ENCODE data around the gene PTPRR.

DNA sequence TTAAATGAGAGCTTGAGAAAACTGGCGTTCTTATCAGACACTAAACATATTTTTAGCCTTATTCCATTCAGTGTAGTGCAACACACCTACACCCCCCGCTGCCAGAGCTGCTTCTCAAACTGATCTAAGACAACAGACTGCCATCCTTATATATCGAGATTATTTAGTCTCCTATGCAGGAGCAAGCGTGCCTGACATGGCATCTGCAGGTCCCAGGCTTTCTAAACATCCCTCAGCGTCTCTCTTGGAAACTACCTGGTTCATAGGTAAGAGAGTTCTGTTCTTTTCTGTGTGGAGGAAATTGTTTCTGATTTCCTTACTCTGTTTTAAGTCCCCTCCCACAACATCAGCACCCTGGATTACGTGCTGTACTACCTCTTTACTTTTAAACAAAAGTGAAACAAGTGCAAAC, 166.2 kb downstream of the PTPRR start:
- TF ChIP-seq, protein P1, sequence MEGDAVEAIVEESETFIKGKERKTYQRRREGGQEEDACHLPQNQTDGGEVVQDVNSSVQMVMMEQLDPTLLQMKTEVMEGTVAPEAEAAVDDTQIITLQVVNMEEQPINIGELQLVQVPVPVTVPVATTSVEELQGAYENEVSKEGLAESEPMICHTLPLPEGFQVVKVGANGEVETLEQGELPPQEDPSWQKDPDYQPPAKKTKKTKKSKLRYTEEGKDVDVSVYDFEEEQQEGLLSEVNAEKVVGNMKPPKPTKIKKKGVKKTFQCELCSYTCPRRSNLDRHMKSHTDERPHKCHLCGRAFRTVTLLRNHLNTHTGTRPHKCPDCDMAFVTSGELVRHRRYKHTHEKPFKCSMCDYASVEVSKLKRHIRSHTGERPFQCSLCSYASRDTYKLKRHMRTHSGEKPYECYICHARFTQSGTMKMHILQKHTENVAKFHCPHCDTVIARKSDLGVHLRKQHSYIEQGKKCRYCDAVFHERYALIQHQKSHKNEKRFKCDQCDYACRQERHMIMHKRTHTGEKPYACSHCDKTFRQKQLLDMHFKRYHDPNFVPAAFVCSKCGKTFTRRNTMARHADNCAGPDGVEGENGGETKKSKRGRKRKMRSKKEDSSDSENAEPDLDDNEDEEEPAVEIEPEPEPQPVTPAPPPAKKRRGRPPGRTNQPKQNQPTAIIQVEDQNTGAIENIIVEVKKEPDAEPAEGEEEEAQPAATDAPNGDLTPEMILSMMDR (IDR thresholded peaks at IDR 0.05) = no peak
- TF ChIP-seq, protein P2, sequence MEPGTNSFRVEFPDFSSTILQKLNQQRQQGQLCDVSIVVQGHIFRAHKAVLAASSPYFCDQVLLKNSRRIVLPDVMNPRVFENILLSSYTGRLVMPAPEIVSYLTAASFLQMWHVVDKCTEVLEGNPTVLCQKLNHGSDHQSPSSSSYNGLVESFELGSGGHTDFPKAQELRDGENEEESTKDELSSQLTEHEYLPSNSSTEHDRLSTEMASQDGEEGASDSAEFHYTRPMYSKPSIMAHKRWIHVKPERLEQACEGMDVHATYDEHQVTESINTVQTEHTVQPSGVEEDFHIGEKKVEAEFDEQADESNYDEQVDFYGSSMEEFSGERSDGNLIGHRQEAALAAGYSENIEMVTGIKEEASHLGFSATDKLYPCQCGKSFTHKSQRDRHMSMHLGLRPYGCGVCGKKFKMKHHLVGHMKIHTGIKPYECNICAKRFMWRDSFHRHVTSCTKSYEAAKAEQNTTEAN (CRISPR knock-in tag; IDR thresholded peaks at IDR 0.05) = no peak
- no peak for TF ChIP-seq SP1 (CRISPR knock-in tag; conservative IDR thresholded peaks at IDR 0.05)
- no peak for TF ChIP-seq CREM (CRISPR knock-in tag; IDR thresholded peaks at IDR 0.05)
- TF ChIP-seq IRF2 (CRISPR knock-in tag; IDR thresholded peaks at IDR 0.05; ENCODE audit: borderline replicate concordance, low read depth) = no peak
- TF ChIP-seq, protein P3, sequence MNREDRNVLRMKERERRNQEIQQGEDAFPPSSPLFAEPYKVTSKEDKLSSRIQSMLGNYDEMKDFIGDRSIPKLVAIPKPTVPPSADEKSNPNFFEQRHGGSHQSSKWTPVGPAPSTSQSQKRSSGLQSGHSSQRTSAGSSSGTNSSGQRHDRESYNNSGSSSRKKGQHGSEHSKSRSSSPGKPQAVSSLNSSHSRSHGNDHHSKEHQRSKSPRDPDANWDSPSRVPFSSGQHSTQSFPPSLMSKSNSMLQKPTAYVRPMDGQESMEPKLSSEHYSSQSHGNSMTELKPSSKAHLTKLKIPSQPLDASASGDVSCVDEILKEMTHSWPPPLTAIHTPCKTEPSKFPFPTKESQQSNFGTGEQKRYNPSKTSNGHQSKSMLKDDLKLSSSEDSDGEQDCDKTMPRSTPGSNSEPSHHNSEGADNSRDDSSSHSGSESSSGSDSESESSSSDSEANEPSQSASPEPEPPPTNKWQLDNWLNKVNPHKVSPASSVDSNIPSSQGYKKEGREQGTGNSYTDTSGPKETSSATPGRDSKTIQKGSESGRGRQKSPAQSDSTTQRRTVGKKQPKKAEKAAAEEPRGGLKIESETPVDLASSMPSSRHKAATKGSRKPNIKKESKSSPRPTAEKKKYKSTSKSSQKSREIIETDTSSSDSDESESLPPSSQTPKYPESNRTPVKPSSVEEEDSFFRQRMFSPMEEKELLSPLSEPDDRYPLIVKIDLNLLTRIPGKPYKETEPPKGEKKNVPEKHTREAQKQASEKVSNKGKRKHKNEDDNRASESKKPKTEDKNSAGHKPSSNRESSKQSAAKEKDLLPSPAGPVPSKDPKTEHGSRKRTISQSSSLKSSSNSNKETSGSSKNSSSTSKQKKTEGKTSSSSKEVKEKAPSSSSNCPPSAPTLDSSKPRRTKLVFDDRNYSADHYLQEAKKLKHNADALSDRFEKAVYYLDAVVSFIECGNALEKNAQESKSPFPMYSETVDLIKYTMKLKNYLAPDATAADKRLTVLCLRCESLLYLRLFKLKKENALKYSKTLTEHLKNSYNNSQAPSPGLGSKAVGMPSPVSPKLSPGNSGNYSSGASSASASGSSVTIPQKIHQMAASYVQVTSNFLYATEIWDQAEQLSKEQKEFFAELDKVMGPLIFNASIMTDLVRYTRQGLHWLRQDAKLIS (CRISPR knock-in tag; IDR thresholded peaks at IDR 0.05; ENCODE audit: borderline replicate concordance) = no peak
- TF ChIP-seq, protein P4, sequence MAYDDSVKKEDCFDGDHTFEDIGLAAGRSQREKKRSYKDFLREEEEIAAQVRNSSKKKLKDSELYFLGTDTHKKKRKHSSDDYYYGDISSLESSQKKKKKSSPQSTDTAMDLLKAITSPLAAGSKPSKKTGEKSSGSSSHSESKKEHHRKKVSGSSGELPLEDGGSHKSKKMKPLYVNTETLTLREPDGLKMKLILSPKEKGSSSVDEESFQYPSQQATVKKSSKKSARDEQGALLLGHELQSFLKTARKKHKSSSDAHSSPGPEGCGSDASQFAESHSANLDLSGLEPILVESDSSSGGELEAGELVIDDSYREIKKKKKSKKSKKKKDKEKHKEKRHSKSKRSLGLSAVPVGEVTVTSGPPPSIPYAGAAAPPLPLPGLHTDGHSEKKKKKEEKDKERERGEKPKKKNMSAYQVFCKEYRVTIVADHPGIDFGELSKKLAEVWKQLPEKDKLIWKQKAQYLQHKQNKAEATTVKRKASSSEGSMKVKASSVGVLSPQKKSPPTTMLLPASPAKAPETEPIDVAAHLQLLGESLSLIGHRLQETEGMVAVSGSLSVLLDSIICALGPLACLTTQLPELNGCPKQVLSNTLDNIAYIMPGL (CRISPR knock-in tag; IDR thresholded peaks at IDR 0.05) = no peak
- TF ChIP-seq, protein P5, sequence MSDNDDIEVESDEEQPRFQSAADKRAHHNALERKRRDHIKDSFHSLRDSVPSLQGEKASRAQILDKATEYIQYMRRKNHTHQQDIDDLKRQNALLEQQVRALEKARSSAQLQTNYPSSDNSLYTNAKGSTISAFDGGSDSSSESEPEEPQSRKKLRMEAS (CRISPR knock-in tag; IDR thresholded peaks at IDR 0.05) = no peak
- no peak for TF ChIP-seq FOXP1 (CRISPR knock-in tag; IDR thresholded peaks at IDR 0.05; ENCODE audit: borderline replicate concordance)
- TF ChIP-seq NR3C1 (CRISPR knock-in tag; conservative IDR thresholded peaks at IDR 0.05; ENCODE audit: low read depth) = no peak
- no peak for TF ChIP-seq ZNF138 (CRISPR knock-in tag; conservative IDR thresholded peaks at IDR 0.05)
- TF ChIP-seq ETV6 (CRISPR knock-in tag; IDR thresholded peaks at IDR 0.05) = no peak
- TF ChIP-seq, protein P6, sequence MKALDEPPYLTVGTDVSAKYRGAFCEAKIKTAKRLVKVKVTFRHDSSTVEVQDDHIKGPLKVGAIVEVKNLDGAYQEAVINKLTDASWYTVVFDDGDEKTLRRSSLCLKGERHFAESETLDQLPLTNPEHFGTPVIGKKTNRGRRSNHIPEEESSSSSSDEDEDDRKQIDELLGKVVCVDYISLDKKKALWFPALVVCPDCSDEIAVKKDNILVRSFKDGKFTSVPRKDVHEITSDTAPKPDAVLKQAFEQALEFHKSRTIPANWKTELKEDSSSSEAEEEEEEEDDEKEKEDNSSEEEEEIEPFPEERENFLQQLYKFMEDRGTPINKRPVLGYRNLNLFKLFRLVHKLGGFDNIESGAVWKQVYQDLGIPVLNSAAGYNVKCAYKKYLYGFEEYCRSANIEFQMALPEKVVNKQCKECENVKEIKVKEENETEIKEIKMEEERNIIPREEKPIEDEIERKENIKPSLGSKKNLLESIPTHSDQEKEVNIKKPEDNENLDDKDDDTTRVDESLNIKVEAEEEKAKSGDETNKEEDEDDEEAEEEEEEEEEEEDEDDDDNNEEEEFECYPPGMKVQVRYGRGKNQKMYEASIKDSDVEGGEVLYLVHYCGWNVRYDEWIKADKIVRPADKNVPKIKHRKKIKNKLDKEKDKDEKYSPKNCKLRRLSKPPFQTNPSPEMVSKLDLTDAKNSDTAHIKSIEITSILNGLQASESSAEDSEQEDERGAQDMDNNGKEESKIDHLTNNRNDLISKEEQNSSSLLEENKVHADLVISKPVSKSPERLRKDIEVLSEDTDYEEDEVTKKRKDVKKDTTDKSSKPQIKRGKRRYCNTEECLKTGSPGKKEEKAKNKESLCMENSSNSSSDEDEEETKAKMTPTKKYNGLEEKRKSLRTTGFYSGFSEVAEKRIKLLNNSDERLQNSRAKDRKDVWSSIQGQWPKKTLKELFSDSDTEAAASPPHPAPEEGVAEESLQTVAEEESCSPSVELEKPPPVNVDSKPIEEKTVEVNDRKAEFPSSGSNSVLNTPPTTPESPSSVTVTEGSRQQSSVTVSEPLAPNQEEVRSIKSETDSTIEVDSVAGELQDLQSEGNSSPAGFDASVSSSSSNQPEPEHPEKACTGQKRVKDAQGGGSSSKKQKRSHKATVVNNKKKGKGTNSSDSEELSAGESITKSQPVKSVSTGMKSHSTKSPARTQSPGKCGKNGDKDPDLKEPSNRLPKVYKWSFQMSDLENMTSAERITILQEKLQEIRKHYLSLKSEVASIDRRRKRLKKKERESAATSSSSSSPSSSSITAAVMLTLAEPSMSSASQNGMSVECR (CRISPR knock-in tag; IDR thresholded peaks at IDR 0.05; ENCODE audit: borderline replicate concordance) = no peak

Measured in WTC11 (cell line).